ENCODE results near the gene WWOX. TPM values are rescaled to one million over a fixed set of nuclear protein-coding genes. Genes with fewer than 3 reads are reported as not detected.
A peak's percentile ranks its signal among the peaks of the same experiment; 100 is the strongest.

Gene WWOX
- total and polyA plus RNA-seq, 2 of the 13 experiments (the other 11 are each of a cell fraction or from before 2014, with no cell fraction given): 9.1 to 37.4 TPM

- TF ChIP-seq SP2 (CRISPR knock-in tag; IDR thresholded peaks at IDR 0.05): no peak
- TF ChIP-seq KDM1A (CRISPR knock-in tag; IDR thresholded peaks at IDR 0.05): 0 out of 2 replicates have a peak, but pooled peaks have one; percentile 50
- TF ChIP-seq, protein P1, sequence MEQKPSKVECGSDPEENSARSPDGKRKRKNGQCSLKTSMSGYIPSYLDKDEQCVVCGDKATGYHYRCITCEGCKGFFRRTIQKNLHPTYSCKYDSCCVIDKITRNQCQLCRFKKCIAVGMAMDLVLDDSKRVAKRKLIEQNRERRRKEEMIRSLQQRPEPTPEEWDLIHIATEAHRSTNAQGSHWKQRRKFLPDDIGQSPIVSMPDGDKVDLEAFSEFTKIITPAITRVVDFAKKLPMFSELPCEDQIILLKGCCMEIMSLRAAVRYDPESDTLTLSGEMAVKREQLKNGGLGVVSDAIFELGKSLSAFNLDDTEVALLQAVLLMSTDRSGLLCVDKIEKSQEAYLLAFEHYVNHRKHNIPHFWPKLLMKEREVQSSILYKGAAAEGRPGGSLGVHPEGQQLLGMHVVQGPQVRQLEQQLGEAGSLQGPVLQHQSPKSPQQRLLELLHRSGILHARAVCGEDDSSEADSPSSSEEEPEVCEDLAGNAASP (CRISPR knock-in tag; IDR thresholded peaks at IDR 0.05; ENCODE audit: borderline replicate concordance): no peak
- peak; percentile 90 for TF ChIP-seq TEAD3 (CRISPR knock-in tag; optimal IDR thresholded peaks at IDR 0.05; ENCODE audit: borderline replicate concordance)
- TF ChIP-seq ZNF382 (CRISPR knock-in tag; IDR thresholded peaks at IDR 0.05; ENCODE audit: borderline replicate concordance): no peak
- no peak for TF ChIP-seq ARHGAP35 (CRISPR knock-in tag; IDR thresholded peaks at IDR 0.05; ENCODE audit: borderline replicate concordance)
- peak; percentile 21; the same call in 1 of the 2 replicates for TF ChIP-seq FOXO1 (CRISPR knock-in tag; IDR thresholded peaks at IDR 0.05)
- peak; percentile 24; the same call in 1 of the 2 replicates for TF ChIP-seq PPARG (CRISPR knock-in tag; conservative IDR thresholded peaks at IDR 0.05)
- TF ChIP-seq SOX6 (IDR thresholded peaks at IDR 0.05): no peak
- no peak for TF ChIP-seq SOX6 (CRISPR knock-in tag; IDR thresholded peaks at IDR 0.05)
- TF ChIP-seq IRF2 (CRISPR knock-in tag; IDR thresholded peaks at IDR 0.05): peak; percentile 44; the same call in 1 of the 2 replicates
- TF ChIP-seq FOXP1 (IDR thresholded peaks at IDR 0.05): no peak
- peak; percentile 77 for TF ChIP-seq FOXP1 (CRISPR knock-in tag; IDR thresholded peaks at IDR 0.05)
- TF ChIP-seq BCLAF1 (IDR thresholded peaks at IDR 0.05): no peak
- TF ChIP-seq LRRFIP1 (CRISPR knock-in tag; conservative IDR thresholded peaks at IDR 0.05): no peak
- TF ChIP-seq, protein P2, sequence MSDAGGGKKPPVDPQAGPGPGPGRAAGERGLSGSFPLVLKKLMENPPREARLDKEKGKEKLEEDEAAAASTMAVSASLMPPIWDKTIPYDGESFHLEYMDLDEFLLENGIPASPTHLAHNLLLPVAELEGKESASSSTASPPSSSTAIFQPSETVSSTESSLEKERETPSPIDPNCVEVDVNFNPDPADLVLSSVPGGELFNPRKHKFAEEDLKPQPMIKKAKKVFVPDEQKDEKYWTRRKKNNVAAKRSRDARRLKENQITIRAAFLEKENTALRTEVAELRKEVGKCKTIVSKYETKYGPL (CRISPR knock-in tag; IDR thresholded peaks at IDR 0.05): no peak
- peak; percentile 58 for TF ChIP-seq THAP11 (CRISPR knock-in tag; IDR thresholded peaks at IDR 0.05)
- TF ChIP-seq, protein P3, sequence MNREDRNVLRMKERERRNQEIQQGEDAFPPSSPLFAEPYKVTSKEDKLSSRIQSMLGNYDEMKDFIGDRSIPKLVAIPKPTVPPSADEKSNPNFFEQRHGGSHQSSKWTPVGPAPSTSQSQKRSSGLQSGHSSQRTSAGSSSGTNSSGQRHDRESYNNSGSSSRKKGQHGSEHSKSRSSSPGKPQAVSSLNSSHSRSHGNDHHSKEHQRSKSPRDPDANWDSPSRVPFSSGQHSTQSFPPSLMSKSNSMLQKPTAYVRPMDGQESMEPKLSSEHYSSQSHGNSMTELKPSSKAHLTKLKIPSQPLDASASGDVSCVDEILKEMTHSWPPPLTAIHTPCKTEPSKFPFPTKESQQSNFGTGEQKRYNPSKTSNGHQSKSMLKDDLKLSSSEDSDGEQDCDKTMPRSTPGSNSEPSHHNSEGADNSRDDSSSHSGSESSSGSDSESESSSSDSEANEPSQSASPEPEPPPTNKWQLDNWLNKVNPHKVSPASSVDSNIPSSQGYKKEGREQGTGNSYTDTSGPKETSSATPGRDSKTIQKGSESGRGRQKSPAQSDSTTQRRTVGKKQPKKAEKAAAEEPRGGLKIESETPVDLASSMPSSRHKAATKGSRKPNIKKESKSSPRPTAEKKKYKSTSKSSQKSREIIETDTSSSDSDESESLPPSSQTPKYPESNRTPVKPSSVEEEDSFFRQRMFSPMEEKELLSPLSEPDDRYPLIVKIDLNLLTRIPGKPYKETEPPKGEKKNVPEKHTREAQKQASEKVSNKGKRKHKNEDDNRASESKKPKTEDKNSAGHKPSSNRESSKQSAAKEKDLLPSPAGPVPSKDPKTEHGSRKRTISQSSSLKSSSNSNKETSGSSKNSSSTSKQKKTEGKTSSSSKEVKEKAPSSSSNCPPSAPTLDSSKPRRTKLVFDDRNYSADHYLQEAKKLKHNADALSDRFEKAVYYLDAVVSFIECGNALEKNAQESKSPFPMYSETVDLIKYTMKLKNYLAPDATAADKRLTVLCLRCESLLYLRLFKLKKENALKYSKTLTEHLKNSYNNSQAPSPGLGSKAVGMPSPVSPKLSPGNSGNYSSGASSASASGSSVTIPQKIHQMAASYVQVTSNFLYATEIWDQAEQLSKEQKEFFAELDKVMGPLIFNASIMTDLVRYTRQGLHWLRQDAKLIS (CRISPR knock-in tag; IDR thresholded peaks at IDR 0.05): no peak
- no peak for TF ChIP-seq ZNF550 (CRISPR knock-in tag; IDR thresholded peaks at IDR 0.05; ENCODE audit: borderline replicate concordance)
- no peak for TF ChIP-seq FOXK2 (IDR thresholded peaks at IDR 0.05)
- TF ChIP-seq ZNF713 (CRISPR knock-in tag; IDR thresholded peaks at IDR 0.05): no peak
- TF ChIP-seq ZNF292 (CRISPR knock-in tag; IDR thresholded peaks at IDR 0.05; ENCODE audit: borderline replicate concordance, low read depth): no peak
These were observed 606.2 kb downstream of the WWOX start (continued) for GRCh38 chr16:78705694-78706093.
